Activated naive CD8-positive, alpha-beta T cell (primary cell): Measurements from ENCODE around the gene PAX5.
"Not testable (repeated sequence)": the region's sequence is repeated elsewhere in the genome, so short reads cannot be mapped to it uniquely, and the experiment has no call there.

Experiments
- H3K27ac Mint-ChIP-seq: one replicate; pipeline ENCODE4 v1.8.0; 2021; ENCODE audit warnings: mixed read lengths
- H3K27me3 Mint-ChIP-seq: one replicate; pipeline ENCODE4 v1.8.0; 2021; ENCODE audit warnings: mixed read lengths
- H3K36me3 Mint-ChIP-seq: one replicate; pipeline ENCODE4 v1.8.0; 2021; ENCODE audit warnings: mixed read lengths
- H3K4me1 Mint-ChIP-seq: one replicate; pipeline ENCODE4 v1.8.0; 2021; ENCODE audit warnings: low read depth, mixed read lengths
- H3K4me3 Mint-ChIP-seq: one replicate; pipeline ENCODE4 v1.8.0; 2021; ENCODE audit warnings: mild to moderate bottlenecking, mixed read lengths
- H3K9me3 Mint-ChIP-seq: one replicate; pipeline ENCODE4 v1.8.0; 2021; ENCODE audit warnings: low read depth, mixed read lengths

The PAX5 gene

DNA sequence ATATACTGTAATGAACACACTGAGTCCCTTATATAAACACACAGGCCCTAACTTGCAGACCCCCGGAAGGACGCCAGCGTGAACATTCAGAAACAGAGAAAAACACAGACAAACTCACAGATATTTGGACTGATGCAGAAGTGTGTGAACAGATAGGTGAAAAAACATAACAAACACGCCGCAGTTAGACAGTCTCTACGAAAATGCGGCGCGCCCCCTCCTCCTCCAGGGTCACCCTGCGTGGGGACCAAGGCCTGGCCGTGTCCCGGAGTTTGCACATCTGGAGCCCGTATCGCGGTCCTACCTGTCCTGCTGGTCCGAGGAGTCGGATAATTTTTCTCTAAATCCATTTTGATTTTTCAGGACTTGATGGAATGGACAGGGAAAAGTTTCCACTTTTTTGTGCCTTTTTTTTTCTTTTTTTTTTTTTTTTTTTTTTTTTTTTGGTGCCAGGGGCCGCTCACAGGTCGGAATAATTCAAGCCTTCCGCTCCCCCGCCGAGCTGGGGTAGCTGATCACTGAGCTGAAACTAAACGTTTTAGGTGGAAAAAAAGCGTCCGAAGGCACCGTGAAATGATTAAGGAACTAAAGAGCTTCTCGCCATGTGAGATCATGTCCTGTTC, at the start of gene PAX5:
PAX5 (minus strand) TSS at position 587 of the 623 bp plus-strand sequence; CDS start at position 350, 237 bp downstream.
- Mint-ChIP-seq H3K4me3 (peak within 1 kb of the TSS; percentile 77), H3K9me3 (no peaks in the 10 kb centered on the region), H3K36me3 (peaks cover 2% of the 10 kb centered on the region), H3K27me3 (peaks cover 48% of the 10 kb centered on the region), H3K27ac (no peak within 1 kb of the TSS), H3K4me1 (peaks cover 47% of the 10 kb centered on the region)

DNA sequence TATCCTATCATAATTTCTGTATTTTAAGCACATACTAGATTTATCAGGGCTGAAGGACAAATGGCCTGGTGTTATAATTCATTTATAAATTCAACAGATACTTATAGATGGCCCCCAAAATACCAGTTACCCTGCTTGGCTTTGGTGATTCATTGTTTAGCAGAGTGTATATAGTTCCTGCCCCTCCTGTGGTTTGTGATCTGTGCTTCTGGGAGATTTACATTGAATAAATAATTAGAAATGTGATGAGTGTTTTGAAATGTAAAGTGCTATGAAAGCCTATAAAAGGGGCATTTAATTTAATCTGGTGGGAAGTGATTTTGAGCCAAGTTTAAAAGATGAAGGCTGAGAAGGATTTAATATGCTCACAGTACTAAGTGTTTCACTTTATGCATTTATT, 49.6 kb upstream of the PAX5 start:
- no peak overlapping the region for H3K27ac Mint-ChIP-seq
- H3K4me1 Mint-ChIP-seq = peaks cover 57% of the 10 kb centered on the region
- H3K36me3 Mint-ChIP-seq = peaks cover 30% of the 10 kb centered on the region

DNA sequence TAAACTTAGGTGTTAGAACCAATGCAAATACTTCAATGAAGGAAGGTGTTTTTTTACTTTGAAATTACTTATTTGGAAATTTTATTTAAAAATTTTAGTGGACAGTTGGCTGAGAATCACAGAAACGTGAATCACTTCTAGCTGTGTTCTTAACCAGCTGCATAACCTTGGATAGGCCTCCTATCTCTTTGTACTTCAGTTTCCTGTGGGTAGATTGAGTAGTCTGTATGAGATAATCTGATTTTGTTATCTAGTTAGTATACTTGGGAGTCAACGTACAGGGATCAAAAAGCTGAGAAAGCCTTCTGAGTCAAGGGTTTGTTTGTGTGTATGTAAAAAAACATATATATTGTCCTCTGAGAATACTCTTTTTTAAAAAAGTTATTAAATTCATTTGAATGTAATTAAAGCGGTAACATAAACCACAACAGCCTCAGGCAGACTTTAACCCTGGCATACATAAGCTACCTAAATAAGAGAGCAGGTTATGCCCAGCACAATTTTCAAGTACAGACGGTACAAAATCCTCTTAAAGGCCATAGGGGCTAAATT, 48.2 kb upstream of the PAX5 start:
- H3K9me3 Mint-ChIP-seq = no peaks in the 10 kb centered on the region
- peak overlapping the region; percentile 91 for H3K4me3 Mint-ChIP-seq
- H3K27me3 Mint-ChIP-seq = no peaks in the 10 kb centered on the region
- peaks cover 53% of the 10 kb centered on the region for H3K4me1 Mint-ChIP-seq
- peaks cover 25% of the 10 kb centered on the region for H3K36me3 Mint-ChIP-seq
- no peak overlapping the region for H3K27ac Mint-ChIP-seq

More for the DNA sequence above, 49.6 kb upstream of the PAX5 start:
- H3K27me3 Mint-ChIP-seq = no peaks in the 10 kb centered on the region
- H3K4me3 Mint-ChIP-seq = peak overlapping the region; percentile 46
- H3K9me3 Mint-ChIP-seq = no peaks in the 10 kb centered on the region

DNA sequence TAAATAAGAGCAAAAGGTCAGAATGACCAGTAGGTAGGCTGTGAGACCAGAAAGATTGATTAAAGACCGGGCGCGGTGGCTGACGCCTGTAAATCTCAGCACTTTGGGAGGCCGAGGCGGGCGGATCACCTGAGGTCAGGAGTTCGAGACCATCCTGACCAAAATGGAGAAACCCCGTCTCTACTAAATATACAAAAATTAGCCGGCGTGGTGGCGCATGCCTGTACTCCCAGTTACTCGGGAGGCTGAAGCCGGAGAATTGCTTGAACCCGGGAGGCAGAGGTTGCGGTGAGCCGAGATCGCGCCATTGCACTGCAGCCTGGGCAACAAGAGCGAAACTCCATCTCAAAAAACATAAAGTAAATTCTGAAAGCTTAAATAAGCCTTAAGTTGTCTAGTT, 47.4 kb upstream of the PAX5 start:
- Mint-ChIP-seq H3K36me3 (peaks cover 17% of the 10 kb centered on the region), H3K4me1 (peaks cover 49% of the 10 kb centered on the region), H3K4me3 (peak overlapping the region; percentile 91)
- H3K9me3 Mint-ChIP-seq, H3K27ac Mint-ChIP-seq, H3K27me3 Mint-ChIP-seq: not testable (repeated sequence)

DNA sequence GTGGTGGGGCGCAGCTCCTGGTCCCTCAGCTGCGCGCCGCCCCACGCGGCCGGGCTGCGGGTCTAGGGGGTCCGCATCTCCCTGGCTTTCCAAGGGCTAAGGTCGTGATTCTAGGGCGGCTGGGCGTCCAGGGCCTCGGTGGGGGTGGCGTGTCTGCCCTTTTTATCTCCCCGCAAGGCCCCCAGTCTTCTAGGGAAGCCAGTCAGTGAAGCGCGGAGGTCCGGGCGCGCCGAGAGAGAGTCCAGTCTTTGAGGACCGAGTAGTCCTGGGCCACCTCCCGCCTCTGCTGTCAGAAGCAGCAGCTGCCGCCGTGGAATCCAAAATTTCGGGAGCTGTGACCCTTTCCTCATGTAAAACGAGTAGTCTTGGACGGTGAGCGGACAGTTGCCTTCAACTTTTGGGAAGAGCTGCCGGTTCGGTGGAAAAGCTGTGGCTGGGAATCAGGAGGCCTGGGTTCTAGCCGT, 46.1 kb upstream of the PAX5 start:
- peaks cover 45% of the 10 kb centered on the region for H3K4me1 Mint-ChIP-seq
- not testable (repeated sequence) for H3K9me3 Mint-ChIP-seq, H3K27me3 Mint-ChIP-seq
- peak overlapping the region; percentile 96 for H3K27ac Mint-ChIP-seq
- peak overlapping the region; percentile 91 for H3K4me3 Mint-ChIP-seq
- H3K36me3 Mint-ChIP-seq = peaks cover 11% of the 10 kb centered on the region

DNA sequence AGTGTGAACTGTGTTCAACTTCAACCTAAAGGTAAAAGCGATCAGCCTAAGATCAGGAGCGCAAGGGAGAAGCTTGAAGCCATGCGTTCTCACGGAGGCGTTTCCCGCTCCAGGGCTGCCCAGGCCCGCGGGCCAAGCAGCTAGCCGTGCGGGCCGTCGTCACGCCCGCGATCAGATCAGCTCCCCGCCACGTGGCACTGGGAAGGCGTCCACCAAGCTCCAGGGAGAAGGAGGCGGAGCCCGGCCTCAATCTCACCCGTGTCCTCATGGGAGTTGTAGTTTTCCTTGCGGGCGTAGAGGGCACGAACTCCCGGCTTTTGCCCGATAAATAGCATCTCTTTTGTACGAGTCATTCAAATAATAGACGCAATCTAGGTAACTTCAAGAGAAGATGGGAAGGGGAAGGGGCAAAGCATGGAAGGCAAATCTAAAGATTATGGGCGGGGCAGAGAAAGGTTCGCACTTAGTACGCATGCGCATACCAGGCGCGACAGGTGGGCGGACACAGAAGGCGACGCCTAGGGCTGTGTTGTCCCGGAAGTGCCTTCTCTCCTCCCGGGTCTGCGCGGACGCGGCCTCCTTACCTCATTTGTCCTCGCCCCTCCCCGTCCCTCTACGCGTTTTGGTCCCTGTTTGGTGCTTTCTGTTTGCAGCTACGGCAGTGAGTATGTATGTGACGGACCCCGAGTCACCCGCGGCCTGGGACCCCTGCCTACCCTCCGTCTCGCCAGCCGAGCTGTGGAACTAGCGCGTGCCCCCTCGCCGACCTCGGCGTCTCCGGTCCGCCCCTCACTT, 45.5 kb upstream of the PAX5 start:
- peaks cover 39% of the 10 kb centered on the region for H3K4me1 Mint-ChIP-seq
- H3K9me3 Mint-ChIP-seq = no peaks in the 10 kb centered on the region
- H3K36me3 Mint-ChIP-seq = peaks cover 8% of the 10 kb centered on the region
- H3K4me3 Mint-ChIP-seq = peak overlapping the region; percentile 91
- peaks cover 2% of the 10 kb centered on the region for H3K27me3 Mint-ChIP-seq
- H3K27ac Mint-ChIP-seq = peak overlapping the region; percentile 96

DNA sequence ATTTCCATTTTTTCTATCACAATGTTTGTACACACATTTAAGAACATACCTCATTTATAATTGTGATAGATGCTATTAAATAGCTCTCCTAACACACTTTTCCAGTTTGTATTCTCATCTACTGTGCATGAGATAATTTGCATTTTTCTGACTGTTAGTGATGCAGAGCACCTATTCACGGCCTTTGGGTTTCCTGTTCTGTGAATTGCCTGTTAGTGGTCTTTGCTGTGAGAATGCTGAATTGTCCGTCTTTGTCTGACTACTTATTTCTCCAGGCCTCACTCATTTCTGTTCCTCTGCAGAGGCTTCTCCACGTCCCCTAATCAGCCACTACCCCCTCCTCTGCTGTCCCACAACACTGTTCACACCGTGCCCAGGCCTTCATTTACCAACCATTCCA, 40.7 kb upstream of the PAX5 start:
- H3K4me3 Mint-ChIP-seq, H3K27me3 Mint-ChIP-seq, H3K27ac Mint-ChIP-seq: not testable (repeated sequence)

DNA sequence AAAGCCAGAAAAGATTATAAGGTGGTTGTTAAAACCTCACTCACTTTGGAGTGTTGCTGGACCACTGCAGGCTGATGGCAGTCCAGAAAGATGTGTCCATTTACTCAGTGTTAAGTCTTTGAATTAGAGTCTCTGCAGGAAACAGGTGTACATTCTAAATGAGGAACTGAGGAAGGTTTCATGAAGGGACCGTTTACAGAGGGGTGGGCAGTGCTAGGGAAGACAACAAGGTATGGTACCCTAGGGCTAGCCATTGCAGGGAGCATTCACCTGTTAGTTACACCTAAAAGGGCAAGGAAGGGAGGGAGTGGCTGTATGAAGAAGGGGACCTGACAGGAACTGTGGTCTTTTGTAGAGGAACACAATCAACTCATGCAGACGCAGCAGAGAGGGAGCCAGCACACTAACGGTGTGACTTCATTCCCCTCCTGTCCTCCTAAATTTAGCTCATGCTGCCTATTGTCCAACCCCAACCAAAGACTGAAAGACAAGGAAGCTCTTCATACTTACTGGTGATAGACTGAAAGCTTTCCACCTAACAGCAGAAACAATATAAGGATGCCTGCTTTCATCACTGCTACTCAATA, 32.2 kb upstream of the PAX5 start:
- Mint-ChIP-seq H3K27ac (no peak overlapping the region), H3K9me3 (no peaks in the 10 kb centered on the region), H3K27me3 (peaks cover 21% of the 10 kb centered on the region), H3K4me1 (no peaks in the 10 kb centered on the region), H3K36me3 (no peaks in the 10 kb centered on the region), H3K4me3 (no peak overlapping the region)

More for the DNA sequence above, 40.7 kb upstream of the PAX5 start:
- not testable (repeated sequence) for H3K36me3 Mint-ChIP-seq, H3K9me3 Mint-ChIP-seq, H3K4me1 Mint-ChIP-seq

DNA sequence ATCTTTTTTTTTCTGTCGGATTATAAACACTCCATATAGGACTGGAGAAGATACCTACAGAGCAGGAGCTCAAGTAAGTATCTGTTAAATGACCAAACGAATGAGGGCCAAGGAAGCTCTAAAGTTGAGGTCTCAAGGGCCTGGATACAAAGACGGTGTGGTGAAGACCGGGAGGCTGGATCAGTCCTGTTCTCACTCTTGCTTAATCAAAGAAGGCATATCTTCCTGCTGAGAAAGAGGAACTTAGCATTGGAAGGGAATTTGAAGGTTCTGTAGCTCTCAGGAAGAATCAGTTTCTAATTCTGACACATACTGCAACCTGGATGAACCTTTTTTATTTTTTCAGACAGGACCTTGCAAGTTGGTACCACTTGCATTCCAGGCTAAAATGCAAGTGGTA, 28.3 kb upstream of the PAX5 start:
- no peak overlapping the region for H3K27ac Mint-ChIP-seq
- H3K9me3 Mint-ChIP-seq = no peaks in the 10 kb centered on the region
- no peak overlapping the region for H3K4me3 Mint-ChIP-seq

DNA sequence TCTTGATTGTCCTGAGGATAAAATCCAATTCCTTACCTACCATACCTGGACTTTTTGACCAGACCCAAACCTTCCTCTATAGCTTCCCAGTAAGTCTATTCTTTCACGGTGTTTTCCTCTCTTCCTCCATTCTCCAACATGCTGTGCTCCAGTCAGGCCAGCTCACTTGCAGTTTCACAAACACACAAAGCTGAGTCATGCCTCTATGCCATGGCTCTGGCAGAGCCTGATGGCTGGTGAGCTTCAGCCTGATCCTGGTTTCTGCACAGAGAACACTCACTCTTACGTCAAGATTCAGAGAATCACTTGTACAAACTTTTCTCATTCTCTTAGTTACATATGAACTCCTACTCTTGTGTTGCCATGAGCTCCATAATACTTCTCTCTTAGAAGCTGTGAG, 27.7 kb upstream of the PAX5 start:
- Mint-ChIP-seq H3K36me3 (no peaks in the 10 kb centered on the region), H3K4me1 (no peaks in the 10 kb centered on the region), H3K27ac (peak overlapping the region; percentile 59), H3K27me3 (peaks cover 32% of the 10 kb centered on the region), H3K4me3 (no peak overlapping the region), H3K9me3 (no peaks in the 10 kb centered on the region)

More for the DNA sequence above, 28.3 kb upstream of the PAX5 start:
- Mint-ChIP-seq H3K27me3 (peaks cover 28% of the 10 kb centered on the region), H3K4me1 (no peaks in the 10 kb centered on the region), H3K36me3 (no peaks in the 10 kb centered on the region)

DNA sequence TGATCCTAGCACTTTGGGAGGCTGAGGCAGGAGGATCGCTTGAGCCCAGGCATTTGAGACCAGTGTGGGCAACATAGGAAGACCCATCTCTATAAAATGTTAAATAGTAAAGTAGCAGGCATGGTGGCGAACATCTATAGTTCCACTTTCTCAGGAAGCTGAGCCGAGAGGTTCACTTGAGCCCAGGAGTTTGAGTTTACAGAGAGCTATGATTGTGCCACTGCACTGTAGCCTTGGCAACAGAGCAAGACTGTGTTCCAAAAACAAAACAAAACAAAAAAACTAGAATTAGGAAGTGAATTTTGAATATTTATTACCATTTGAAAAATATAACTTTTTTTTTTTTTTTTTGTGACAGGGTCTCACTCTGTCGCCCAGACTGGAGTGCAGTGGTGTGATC, 26.8 kb upstream of the PAX5 start:
- no peaks in the 10 kb centered on the region for H3K4me1 Mint-ChIP-seq

DNA sequence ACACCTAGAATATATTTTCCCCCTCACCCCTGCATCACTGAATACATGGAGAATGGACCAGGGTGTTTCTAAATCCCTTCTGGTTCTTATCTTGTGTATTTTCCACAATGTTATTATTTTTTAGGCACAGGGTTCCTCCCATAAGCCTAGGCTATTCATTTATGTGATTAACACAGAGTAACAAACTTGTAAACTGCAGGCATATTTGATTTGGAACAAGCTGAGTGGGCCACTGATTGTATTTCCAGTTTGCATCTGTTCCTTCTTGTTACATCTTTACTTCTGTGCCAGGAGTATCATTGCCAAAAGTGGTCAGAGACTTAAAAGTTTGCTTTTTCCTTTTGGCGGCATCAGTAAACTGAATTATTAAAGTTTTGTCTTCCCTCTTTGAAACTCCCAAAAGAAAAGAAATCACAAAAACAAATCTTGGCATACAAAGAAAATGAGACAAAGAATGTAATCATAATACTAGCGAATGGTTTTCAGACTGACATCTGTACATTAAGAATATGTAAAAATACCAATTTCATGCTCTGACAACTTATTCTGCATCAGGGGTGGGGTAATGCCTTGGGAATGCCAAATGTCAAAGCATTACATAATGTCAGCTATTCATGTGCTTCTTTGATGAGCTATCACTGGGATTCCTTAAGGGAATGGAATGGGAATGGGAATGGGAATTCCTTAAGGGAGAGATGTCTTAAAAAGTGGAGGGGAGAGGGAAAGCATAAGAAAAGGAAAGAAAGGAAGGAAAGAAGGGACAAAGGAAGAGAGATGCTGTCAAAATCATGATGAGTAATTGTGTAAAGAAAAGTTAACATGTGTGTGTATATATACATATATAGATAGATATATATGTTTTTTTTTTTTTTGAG, 22.2 kb upstream of the PAX5 start:
- no peaks in the 10 kb centered on the region for H3K9me3 Mint-ChIP-seq

More for the DNA sequence above, 26.8 kb upstream of the PAX5 start:
- no peaks in the 10 kb centered on the region for H3K9me3 Mint-ChIP-seq
- H3K36me3 Mint-ChIP-seq = no peaks in the 10 kb centered on the region
- no peak overlapping the region for H3K4me3 Mint-ChIP-seq
- no peak overlapping the region for H3K27ac Mint-ChIP-seq
- H3K27me3 Mint-ChIP-seq = peaks cover 34% of the 10 kb centered on the region

DNA sequence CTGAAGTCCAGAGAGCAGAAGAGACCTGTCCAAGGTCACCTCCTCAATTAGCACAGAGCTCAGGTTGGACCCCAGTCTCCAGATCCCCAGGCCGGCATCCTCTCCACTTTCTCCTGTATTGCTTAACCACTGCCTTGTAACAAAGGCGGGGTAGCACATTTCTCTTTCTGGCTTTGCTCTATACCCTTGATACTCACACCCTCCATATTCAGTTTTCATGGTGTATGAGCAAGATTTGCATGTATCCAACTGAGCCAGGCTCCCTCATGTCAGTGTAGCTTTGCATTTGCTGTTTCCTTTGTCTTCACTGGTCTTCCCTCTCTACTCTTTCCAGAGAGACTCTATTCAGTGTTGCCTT, 20.3 kb upstream of the PAX5 start:
- not testable (repeated sequence) for H3K27ac Mint-ChIP-seq, H3K36me3 Mint-ChIP-seq, H3K4me1 Mint-ChIP-seq, H3K9me3 Mint-ChIP-seq, H3K4me3 Mint-ChIP-seq
- peaks cover 36% of the 10 kb centered on the region for H3K27me3 Mint-ChIP-seq

More for the DNA sequence above, 22.2 kb upstream of the PAX5 start:
- Mint-ChIP-seq H3K4me1 (no peaks in the 10 kb centered on the region), H3K27ac (no peak overlapping the region), H3K27me3 (peaks cover 36% of the 10 kb centered on the region), H3K36me3 (no peaks in the 10 kb centered on the region), H3K4me3 (no peak overlapping the region)

DNA sequence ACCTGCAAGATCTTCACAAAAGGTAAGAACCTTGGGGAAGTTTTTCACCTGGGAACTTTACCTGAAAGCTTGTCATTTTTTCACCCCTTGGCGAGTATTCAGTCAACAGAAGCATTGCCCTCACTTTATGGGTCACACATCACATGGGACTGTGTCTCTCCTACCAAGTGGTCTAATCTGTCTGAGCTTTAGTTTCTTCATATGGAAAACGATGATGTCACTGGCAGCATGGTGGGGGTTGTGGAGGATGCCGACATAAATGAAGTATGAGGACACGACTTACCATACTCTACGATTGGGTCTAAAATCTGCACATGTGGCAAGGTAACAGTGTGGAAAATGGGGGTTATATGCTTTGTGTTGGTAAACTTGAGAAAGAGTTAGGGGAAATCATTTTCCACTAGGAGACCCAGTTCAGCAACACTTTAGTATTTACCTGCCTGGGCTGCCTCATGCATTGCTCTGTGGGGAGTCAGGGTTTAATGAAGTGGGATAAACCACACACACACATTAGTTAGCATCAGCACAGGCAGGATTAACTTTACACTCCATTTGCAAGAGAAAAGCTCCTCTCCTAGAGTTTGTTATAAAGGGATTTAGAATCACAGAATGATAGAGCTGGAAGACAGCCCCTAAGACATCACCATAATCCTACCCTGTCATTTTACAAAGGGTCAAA, 19.8 kb upstream of the PAX5 start:
- peaks cover 35% of the 10 kb centered on the region for H3K27me3 Mint-ChIP-seq
- H3K4me3 Mint-ChIP-seq = no peak overlapping the region
- no peak overlapping the region for H3K27ac Mint-ChIP-seq
- H3K4me1 Mint-ChIP-seq = no peaks in the 10 kb centered on the region
- no peaks in the 10 kb centered on the region for H3K9me3 Mint-ChIP-seq
- H3K36me3 Mint-ChIP-seq = no peaks in the 10 kb centered on the region
